ENCODE measurements around the gene UNC45B.

- TF ChIP-seq, protein P1, sequence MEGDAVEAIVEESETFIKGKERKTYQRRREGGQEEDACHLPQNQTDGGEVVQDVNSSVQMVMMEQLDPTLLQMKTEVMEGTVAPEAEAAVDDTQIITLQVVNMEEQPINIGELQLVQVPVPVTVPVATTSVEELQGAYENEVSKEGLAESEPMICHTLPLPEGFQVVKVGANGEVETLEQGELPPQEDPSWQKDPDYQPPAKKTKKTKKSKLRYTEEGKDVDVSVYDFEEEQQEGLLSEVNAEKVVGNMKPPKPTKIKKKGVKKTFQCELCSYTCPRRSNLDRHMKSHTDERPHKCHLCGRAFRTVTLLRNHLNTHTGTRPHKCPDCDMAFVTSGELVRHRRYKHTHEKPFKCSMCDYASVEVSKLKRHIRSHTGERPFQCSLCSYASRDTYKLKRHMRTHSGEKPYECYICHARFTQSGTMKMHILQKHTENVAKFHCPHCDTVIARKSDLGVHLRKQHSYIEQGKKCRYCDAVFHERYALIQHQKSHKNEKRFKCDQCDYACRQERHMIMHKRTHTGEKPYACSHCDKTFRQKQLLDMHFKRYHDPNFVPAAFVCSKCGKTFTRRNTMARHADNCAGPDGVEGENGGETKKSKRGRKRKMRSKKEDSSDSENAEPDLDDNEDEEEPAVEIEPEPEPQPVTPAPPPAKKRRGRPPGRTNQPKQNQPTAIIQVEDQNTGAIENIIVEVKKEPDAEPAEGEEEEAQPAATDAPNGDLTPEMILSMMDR (IDR thresholded peaks at IDR 0.05), result no peak
- no peak for TF ChIP-seq EZH2 (IDR thresholded peaks at IDR 0.05; ENCODE audit: borderline replicate concordance, insufficient read depth, low read depth, low read length, poor library complexity, severe bottlenecking)
Measured at GRCh38 chr17:35218915-35219314, 71.3 kb downstream of the UNC45B start.

Data from B cell (primary cell).